GM19193 (cell line): Measurements from ENCODE around the gene NOP9.

Source experiments
- POLR2A ChIP-seq: IDR thresholded peaks from 4 replicates; pipeline ENCODE4 v1.6.1; 2011; ENCODE audit not compliant: insufficient read depth, insufficient read length; ENCODE audit errors: extremely low read depth

Gene NOP9

GRCh38 chr14:24286996-24287395, 12.7 kb upstream of the NOP9 start:
- no peak for TF ChIP-seq POLR2A

GRCh38 chr14:24289649-24290280, 9.9 kb upstream of the NOP9 start:
- no peak for TF ChIP-seq POLR2A

- no peak for TF ChIP-seq POLR2A
These were observed 8.9 kb upstream of the NOP9 start for GRCh38 chr14:24290746-24291145.

GRCh38 chr14:24291446-24292117, 8.1 kb upstream of the NOP9 start:
- no peak for TF ChIP-seq POLR2A

GRCh38 chr14:24292118-24292807, 7.4 kb upstream of the NOP9 start:
- no peak for TF ChIP-seq POLR2A

GRCh38 chr14:24293525-24293924, 6.1 kb upstream of the NOP9 start:
- no peak for TF ChIP-seq POLR2A

- TF ChIP-seq POLR2A = no peak
These were observed 3.1 kb upstream of the NOP9 start for GRCh38 chr14:24296341-24297157.

GRCh38 chr14:24297190-24297964, 2.3 kb upstream of the NOP9 start:
- TF ChIP-seq POLR2A = no peak

GRCh38 chr14:24298892-24299254, 777 bp upstream of the NOP9 start:
- TF ChIP-seq POLR2A = no peak

- no peak for TF ChIP-seq POLR2A
These were observed 803 bp downstream of the NOP9 start for GRCh38 chr14:24300326-24300980.

- no peak for TF ChIP-seq POLR2A
These were observed 4.4 kb downstream of the NOP9 start for GRCh38 chr14:24304019-24304387.

- no peak for TF ChIP-seq POLR2A
These were observed 7.5 kb downstream of the NOP9 start for GRCh38 chr14:24307156-24307574.

GRCh38 chr14:24307575-24308341, 8.1 kb downstream of the NOP9 start, which contains the start of gene CIDEB:
Gene CIDEB, minus strand, starts transcription at chr14:24307977. Its CDS starts 119 bp downstream, at chr14:24307858.
- no peak for TF ChIP-seq POLR2A
